Heart right ventricle (tissue), 16 donors: ENCODE data around the gene ASAP2. TPM values are rescaled to one million over a fixed set of nuclear protein-coding genes. Genes with fewer than 3 reads are reported as not detected.

ENCODE experiments used
- ATAC-seq, 8 donors: fragments of 200-7000 bp; cut with Tn5 transposase; one replicate each; pipeline ENCODE4 v1.9.1; 2020; ENCODE audit warnings: mild to moderate bottlenecking in 8 of 8, moderate library complexity in 8 of 8, moderate number of reproducible peaks in 1 of 8
- DNase-seq, 2 donors: peaks; one replicate each; pipeline ENCODE4 v3.0.0-alpha.2; 2020
- H3K27ac ChIP-seq, 10 donors: fragments of 200-600 bp; sonication (generic) in 2 of 10; one replicate each; pipeline versions ENCODE4 v1.5.0 to v1.8.0; 2020 to 2022; ENCODE audit warnings: mild to moderate bottlenecking in 3 of 10
- H3K27me3 ChIP-seq, 7 donors: fragments of 200-600 bp; one replicate each; pipeline ENCODE4 v1.8.0; 2021 to 2022; ENCODE audit warnings: mild to moderate bottlenecking in 2 of 7
- H3K36me3 ChIP-seq, 9 donors: fragments of 200-600 bp; sonication (generic) in 1 of 9; one replicate each; pipeline versions ENCODE4 v1.5.0 to v1.8.0; 2020 to 2022; ENCODE audit warnings: mild to moderate bottlenecking in 2 of 9
- H3K4me1 ChIP-seq, 9 donors: fragments of 200-600 bp; sonication (generic) in 1 of 9; one replicate each; pipeline versions ENCODE4 v1.5.0 to v1.8.0; 2020 to 2022; ENCODE audit warnings: mild to moderate bottlenecking in 4 of 9
- H3K4me3 ChIP-seq, 10 donors: fragments of 200-600 bp; sonication (generic) in 2 of 10; one replicate each; pipeline versions ENCODE4 v1.5.0 to v1.8.0; 2020 to 2022; ENCODE audit warnings: mild to moderate bottlenecking in 7 of 10, moderate library complexity in 2 of 10
- H3K9me3 ChIP-seq, 11 donors: fragments of 200-600 bp in 10 of 11; sonication (generic) in 2 of 11; one replicate each; pipeline versions ENCODE4 v1.5.0 to v1.8.0; 2013 to 2022; ENCODE audit warnings: mild to moderate bottlenecking in 2 of 11, control low read depth in 1 of 11, moderate library complexity in 1 of 11
- WGBS, 2 donors: extraction: QIAGEN DNeasy Blood & Tissue Kit; methylation state at CpG; one replicate each; pipeline ENCODE4 v1.1.7; 2013; ENCODE audit warnings: inconsistent platforms in 1 of 2; 5-methylcytosine and 5-hydroxymethylcytosine counted together
- intact Hi-C, 10 donors: fragments of 100-400 bp; cut with DNase I; formaldehyde crosslinking; loops; one replicate each; pipeline versions ENCODE4 v1.11.1 to v1.14.2; 2022
- polyA plus RNA-seq, 2 donors: library from polyadenylated mRNA; stranded (reverse); fragments of 200-250 nt; gene quantifications; one replicate each; pipeline ENCODE4 v1.2.3, GENCODE V29; 2013
- total RNA-seq, 10 donors: library from RNA; stranded (reverse); fragmentation: NEBNext Ultra II Directional in 3 of 10; extraction: Animal tissue kit (Norgen Biotek cat#: 25700) in 3 of 10; gene quantifications; one replicate each; pipeline versions ENCODE4 v1.2.1 to v1.2.4, GENCODE V29; 2021 to 2023
- TF ChIP-seq, protein P1 (sequence below), 9 donors: fragments of 200-600 bp; sonication (generic) in 2 of 9; IDR thresholded peaks; one replicate each; pipeline versions ENCODE4 v1.5.0 to v1.8.0; 2021 to 2022; ENCODE audit warnings: antibody characterized with exemption in 9 of 9, mild to moderate bottlenecking in 5 of 9, moderate library complexity in 1 of 9
- donor health status: Arrhythmogenic right ventricular cardiomyopathy.
- donor health status: ischemic (EF 13 %, LVEDD 7.1; RV severe dilation, severe dysfunction).
- donor health status: healthy with polysubstance abuse.
- donor health status: DM: no; HTN: yes; CAD: no.
- donor health status: DM: no; HTN: no; CAD: no.
- donor health status: ischemic (EF 25% LVEDD 6.9; RV normal size, moderate dysfunction).
- donor health status: ischemic (EF 25% LVEDD 5.7; RV mildly dilated, moderate dysfunction).
- donor health status: healthy.
- donor health status: DM: yes; HTN: yes; CAD: no.
- donor health status: Ischemic cardiomyopathy.
- donor health status: ischemic (EF 35%, LVEDD 5.7; RV mildly dilated, moderate dysfunction).
- donor health status: nonischemic (EF 11% LVEDD 7.7; RV severe dilation, severe dysfunction).
- donor health status: DM: yes; HTN: yes; CAD: no.
- donor health status: PGD.
- donor health status: ischemic (EF 29% LVEDD 5.4; RV normal size, mild dysfunction).
- donor health status: nonischemic (EF 23%, LVEDD 6.1; RV moderate dilation, normal function).

Gene ASAP2
- total and polyA plus RNA-seq, 12 donors: 5.4 to 17.3 (median 11.8) TPM

DNA sequence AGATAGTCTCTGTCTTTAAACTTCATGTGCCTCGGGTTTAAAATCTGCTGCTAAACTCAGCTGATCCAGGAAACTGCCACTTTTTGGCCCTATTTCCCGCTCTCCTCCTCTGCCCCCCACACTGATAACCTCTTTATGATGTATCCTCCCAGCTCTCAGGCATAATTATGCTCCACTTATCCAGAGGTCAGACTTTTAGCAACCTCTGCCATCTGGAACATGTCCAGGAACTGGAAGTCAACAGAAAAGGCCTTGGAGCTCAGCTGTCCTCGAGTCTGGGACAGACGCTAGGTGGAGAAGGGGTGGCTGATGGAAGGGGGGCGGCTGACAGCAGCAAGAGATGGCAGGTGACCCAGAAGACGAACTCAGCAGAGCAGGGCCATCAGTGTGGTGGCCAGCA lies 41.2 kb downstream of the ASAP2 start:
- DNase-seq (peak in 1 of 2 donors; percentile 72), ATAC-seq (peak; percentile 24 to 72 (median 55))
- no peaks in the 10 kb centered on the region for H3K36me3 ChIP-seq
- no peaks in the 10 kb centered on the region for H3K9me3 ChIP-seq
- H3K27ac ChIP-seq: peak overlapping the region in 7 of 10 donors; percentile 10 to 68 (median 31)
- H3K27me3 ChIP-seq: no peaks in the 10 kb centered on the region
- TF ChIP-seq, protein P1, sequence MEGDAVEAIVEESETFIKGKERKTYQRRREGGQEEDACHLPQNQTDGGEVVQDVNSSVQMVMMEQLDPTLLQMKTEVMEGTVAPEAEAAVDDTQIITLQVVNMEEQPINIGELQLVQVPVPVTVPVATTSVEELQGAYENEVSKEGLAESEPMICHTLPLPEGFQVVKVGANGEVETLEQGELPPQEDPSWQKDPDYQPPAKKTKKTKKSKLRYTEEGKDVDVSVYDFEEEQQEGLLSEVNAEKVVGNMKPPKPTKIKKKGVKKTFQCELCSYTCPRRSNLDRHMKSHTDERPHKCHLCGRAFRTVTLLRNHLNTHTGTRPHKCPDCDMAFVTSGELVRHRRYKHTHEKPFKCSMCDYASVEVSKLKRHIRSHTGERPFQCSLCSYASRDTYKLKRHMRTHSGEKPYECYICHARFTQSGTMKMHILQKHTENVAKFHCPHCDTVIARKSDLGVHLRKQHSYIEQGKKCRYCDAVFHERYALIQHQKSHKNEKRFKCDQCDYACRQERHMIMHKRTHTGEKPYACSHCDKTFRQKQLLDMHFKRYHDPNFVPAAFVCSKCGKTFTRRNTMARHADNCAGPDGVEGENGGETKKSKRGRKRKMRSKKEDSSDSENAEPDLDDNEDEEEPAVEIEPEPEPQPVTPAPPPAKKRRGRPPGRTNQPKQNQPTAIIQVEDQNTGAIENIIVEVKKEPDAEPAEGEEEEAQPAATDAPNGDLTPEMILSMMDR (IDR thresholded peaks at IDR 0.05): peak in 1 of 9 donors; percentile 30
- intact Hi-C loops: loop anchor here in 1 of 10 donors (5.0 kb wide), 1 partner anchor 40 kb away; the partner anchor contains the start of gene ASAP2
- no peak overlapping the region for H3K4me3 ChIP-seq
- peaks cover 15 to 91% (median 59%) of the 10 kb centered on the region in 9 donors for H3K4me1 ChIP-seq
- WGBS, 2 donors: 15 to 20% methylated on average over 6 of the region's 6 CpGs

GRCh38 chr2:9248363-9248762 lies 41.8 kb downstream of the ASAP2 start:
- ATAC-seq: no peak
- no peak overlapping the region for H3K4me3 ChIP-seq
- peaks cover 15 to 89% (median 59%) of the 10 kb centered on the region in 9 donors for H3K4me1 ChIP-seq
- intact Hi-C loops: loop anchor here in 1 of 10 donors (5.0 kb wide), 1 partner anchor 41 kb away; the partner anchor contains the start of gene ASAP2
- 95 to 96% methylated on average over 7 of the region's 7 CpGs for WGBS, 2 donors
- TF ChIP-seq, protein P1 (IDR thresholded peaks at IDR 0.05): no peak
- DNase-seq: no peak
- no peaks in the 10 kb centered on the region for H3K27me3 ChIP-seq
- H3K36me3 ChIP-seq: no peaks in the 10 kb centered on the region
- peak overlapping the region in 5 of 10 donors; percentile 10 to 68 (median 31) for H3K27ac ChIP-seq
- H3K9me3 ChIP-seq: no peaks in the 10 kb centered on the region

DNA sequence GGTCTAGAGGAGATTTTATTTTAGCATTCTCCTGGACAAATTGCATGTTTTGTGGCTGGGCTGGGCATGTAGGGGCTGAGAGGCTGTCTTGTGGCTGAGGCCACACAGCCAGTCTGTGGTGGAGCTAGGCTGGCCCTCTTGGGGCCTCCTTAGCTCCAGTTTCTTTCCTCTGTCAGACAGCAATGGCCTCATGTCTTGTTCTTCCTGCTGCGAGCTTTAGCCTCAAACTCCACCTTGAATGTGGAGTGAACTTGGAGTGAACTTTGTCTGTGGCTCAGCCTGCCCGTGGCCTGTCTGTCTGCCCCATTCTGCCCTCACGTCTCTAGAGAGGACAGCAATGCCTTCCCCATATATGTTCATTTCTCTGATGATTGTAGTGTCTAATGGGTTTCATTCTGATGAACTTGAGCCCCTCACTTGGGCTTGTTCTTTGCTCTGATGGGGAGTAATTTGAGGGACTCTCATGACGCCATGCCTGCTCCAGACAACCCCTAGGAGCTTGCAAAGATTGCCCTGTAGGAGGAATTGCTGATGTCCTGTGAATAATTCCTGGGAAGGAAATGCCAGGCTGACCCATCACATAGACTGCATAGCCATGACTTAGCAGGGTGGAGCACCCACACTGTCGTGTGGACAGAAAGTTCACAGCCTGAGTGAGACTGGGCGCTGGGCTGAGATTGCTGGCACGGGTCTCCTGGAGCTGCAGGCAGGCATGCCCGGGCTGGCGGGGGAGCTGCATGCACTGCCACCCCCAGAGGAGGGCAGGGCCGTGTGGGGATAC lies 42.6 kb downstream of the ASAP2 start:
- Histone ChIP-seq H3K36me3 (no peaks in the 10 kb centered on the region), H3K9me3 (no peaks in the 10 kb centered on the region), H3K27me3 (no peaks in the 10 kb centered on the region), H3K27ac (peak overlapping the region in 4 of 10 donors; percentile 8 to 81 (median 34)), H3K4me3 (no peak overlapping the region), H3K4me1 (peaks cover 15 to 81% (median 59%) of the 10 kb centered on the region in 9 donors)
- intact Hi-C loops: loop anchor here in 1 of 10 donors (5.0 kb wide), 1 partner anchor 42 kb away; the partner anchor contains the start of gene ASAP2
- 63 to 65% methylated on average over 10 of the region's 10 CpGs for WGBS, 2 donors
- TF ChIP-seq, protein P1 (IDR thresholded peaks at IDR 0.05): no peak
- DNase-seq (no peak), ATAC-seq (peak in 4 of 8 donors; percentile 12 to 32 (median 22))

GRCh38 chr2:9250091-9250490 lies 43.5 kb downstream of the ASAP2 start:
- Histone ChIP-seq H3K4me3 (no peak overlapping the region), H3K4me1 (peaks cover 15 to 79% (median 56%) of the 10 kb centered on the region in 9 donors), H3K27me3 (no peaks in the 10 kb centered on the region), H3K27ac (peak overlapping the region in 7 of 10 donors; percentile 8 to 81 (median 56)), H3K9me3 (no peaks in the 10 kb centered on the region), H3K36me3 (no peaks in the 10 kb centered on the region)
- DNase-seq (no peak), ATAC-seq (no peak)
- WGBS, 2 donors: 86% methylated on average over 4 of the region's 4 CpGs
- intact Hi-C loops: no loop called here
- TF ChIP-seq, protein P1 (IDR thresholded peaks at IDR 0.05): no peak
